Islet of Langerhans (tissue), 1 donor: ENCODE results near the gene SCAF4.
"Not testable (repeated sequence)": the region's sequence is repeated elsewhere in the genome, so short reads cannot be mapped to it uniquely, and the experiment has no call there.

Experiments
- FAIRE-seq: peaks from one replicate; lab custom pipeline; 2011; peaks lifted over from hg19 to GRCh38; lab: Jason Lieb, UNC

Gene SCAF4

DNA sequence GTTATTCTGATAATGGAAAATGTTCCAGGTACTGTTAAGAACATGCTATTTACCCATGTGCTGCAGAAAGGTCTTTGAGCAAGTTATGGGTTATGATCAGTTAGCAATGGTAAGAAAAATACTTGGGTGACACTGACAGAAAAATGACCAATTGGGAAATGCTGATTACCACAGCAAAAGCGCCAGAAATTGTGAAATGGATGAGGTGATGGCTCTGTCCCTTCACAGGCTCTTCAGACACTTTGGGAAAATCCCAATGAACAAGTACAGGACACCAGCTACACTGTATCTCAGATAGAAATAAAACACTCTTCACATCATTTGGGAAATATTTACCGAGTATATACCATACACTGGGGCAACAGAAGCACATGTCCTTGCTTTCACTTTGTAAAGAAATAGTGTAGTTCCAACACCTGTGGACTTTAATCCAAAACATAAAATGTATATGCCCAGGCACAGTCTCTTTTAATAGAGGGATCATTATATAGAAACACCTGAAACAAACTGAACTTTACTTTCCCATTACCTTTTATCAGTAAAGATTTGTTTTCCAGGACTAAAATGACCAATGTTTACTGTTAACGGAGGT, 58.5 kb downstream of the SCAF4 start:
- FAIRE-seq = no peak

DNA sequence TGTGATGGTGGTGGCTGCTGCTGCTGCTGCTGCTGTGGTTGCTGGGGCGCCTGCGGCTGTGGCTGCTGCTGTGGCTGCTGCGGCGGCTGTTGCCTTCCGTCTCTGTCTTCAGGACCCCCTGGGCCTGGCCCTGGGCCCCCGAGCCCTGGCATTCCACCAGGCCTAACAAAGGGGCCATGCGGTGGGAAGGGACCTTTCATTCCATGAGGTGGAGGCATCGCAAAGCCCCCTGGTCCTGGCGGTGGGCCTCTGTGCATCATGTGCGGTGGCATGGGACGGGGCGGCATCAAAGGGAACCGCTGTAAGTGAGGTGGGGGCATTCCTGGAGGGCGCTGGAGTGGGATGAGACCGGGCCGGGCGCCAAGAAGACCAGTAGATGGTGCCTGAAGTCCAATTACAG, 60.0 kb downstream of the SCAF4 start:
- FAIRE-seq = no peak

DNA sequence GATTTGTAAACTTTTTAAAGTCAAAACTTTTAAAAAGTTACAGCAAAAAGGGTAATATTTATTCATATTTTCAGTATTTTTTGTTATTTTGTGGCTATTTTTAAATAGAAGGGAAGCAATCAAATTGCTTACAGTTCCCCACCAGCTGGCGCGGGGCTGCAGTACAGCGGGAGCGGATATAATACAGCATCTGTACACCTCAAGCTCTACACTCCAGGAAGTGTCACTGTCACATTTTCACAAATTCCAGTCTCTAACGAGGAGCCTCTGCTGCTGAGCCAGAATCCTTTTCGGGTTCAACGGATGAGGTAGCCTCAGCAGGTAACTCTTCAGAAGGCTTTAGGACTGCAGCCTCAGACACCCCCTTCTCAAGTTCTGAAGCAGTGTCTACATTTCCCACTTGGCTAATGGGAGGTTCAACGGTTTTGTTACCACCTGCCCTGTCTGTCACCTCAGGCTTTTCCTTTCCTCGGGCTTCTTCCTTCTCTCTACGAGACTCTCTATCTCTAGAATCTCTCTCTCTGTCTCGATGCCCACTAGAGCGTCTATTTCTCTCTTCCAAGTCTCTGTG, 60.7 kb downstream of the SCAF4 start:
- no peak for FAIRE-seq

DNA sequence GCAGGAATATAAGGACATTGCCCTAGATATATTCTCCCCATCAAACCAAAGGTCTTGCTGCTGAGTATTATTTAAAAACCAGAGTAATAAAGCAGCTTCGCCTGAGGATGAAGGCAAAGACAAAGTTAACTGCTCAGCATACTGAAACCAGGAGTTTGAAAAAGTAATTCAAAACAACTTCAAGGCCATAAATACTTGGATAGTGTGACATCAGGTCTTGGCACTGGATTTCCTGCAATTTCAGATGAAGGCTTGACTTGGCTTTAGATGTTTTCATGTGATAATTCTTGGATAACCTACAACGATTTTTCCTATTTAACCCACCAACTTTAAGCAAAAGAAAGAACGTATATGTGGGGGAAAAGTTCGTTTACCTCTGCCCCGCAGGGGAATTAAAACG, 61.8 kb downstream of the SCAF4 start:
- FAIRE-seq = no peak

DNA sequence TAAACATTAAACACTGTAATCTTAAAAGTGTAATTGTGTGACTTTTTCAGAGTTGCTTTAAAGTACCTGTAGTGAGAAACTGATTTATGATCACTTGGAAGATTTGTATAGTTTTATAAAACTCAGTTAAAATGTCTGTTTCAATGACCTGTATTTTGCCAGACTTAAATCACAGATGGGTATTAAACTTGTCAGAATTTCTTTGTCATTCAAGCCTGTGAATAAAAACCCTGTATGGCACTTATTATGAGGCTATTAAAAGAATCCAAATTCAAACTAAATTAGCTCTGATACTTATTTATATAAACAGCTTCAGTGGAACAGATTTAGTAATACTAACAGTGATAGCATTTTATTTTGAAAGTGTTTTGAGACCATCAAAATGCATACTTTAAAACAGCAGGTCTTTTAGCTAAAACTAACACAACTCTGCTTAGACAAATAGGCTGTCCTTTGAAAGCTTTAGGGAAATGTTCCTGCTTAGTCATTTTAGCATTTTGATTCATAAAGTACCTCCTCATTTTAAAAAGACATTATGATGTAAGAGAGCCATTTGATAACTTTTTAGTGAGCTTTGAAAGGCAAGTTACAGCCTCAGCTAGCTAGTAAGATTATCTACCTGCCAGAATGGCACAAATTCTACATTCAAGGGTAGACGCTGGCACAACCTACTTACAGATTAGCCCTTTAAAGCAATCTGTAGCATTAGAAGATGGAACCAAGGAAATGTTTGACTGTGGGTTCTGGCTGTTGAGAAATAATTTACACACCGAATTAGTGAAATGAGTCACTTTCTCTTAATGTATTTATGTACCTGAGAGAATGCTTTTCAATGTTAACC, 63.0 kb downstream of the SCAF4 start:
- no peak for FAIRE-seq

DNA sequence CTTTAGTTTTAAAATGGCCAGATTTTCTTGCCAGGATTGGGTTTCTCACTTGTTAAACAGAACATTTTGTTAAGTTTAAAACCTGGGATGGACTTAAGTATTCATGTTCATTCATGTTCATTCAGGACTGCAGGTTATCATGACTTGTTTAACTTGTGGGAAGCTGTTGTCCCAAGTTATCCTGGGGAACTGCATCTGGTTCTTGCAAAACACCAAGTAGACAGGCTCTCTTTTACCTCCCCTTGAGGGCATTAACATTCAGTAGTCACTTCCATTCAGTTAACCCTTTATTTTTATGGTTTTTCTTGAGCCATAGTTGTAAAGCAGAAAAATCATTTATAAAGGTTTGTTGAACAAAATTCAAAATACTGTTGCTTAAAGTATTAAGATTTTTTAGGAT, 64.3 kb downstream of the SCAF4 start:
- FAIRE-seq = no peak

DNA sequence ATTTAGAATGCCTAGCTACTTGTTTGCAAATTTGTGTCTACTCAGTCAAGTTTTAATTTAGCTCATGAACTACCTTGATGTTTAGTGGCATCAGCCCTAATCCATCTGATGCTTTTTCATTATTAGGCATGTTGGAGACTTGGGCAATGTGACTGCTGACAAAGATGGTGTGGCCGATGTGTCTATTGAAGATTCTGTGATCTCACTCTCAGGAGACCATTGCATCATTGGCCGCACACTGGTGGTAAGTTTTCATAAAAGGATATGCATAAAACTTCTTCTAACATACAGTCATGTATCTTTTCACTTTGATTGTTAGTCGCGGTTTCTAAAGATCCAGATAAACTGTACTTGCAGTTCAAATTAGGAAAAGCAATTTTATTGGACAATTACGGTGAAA, 64.8 kb downstream of the SCAF4 start:
- no peak for FAIRE-seq

DNA sequence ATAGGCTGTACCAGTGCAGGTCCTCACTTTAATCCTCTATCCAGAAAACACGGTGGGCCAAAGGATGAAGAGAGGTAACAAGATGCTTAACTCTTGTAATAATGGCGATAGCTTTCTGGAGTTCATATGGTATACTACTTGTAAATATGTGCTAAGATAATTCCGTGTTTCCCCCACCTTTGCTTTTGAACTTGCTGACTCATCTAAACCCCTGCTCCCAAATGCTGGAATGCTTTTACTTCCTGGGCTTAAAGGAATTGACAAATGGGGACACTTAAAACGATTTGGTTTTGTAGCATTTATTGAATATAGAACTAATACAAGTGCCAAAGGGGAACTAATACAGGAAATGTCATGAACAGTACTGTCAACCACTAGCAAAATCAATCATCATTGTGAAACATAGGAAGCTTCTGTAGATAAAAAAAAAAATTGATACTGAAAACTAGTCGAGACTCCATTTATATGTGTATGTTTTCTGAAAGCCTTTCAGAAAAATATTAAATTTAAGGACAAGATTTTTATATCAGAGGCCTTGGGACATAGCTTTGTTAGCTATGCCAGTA, 65.4 kb downstream of the SCAF4 start:
- FAIRE-seq = no peak

DNA sequence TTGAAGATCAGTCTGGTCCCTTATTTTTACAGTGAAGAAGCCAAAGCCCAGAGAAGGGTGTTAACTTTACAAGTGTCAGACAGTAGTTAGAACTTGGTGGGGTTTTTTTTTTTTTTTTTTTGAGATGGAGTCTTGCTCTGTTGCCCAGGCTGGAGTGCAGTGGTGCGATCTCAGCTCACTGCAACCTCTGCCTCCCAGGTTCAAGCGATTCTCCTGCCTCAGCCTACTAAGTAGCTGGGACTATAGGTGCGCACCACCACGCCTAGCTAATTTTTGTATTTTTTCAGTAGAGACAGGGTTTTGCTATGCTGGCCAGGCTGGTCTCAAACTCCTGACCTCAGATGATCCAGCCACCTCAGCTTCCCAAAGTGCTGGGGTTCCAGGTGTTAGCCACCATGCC, 66.0 kb downstream of the SCAF4 start:
- FAIRE-seq = not testable (repeated sequence)

DNA sequence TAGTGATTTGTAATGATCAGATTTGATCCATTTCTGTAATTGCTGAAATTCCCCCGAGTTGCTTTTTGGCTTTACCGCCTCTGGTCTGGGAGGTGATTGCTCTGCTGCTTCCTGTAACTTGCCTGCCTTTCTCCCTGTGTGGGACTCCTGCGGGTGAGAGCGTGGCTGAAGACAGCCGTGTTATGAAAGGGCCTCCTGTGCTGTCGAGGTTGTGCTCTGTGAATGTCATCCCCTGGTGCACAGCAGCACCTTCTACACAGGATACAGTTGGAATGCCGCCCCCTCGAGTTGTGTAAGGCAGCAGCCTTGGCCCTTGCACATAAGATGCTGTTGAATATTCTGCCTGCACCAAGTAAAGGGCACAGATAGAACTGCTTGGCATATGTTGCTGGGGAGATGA, 66.5 kb downstream of the SCAF4 start:
- no peak for FAIRE-seq

DNA sequence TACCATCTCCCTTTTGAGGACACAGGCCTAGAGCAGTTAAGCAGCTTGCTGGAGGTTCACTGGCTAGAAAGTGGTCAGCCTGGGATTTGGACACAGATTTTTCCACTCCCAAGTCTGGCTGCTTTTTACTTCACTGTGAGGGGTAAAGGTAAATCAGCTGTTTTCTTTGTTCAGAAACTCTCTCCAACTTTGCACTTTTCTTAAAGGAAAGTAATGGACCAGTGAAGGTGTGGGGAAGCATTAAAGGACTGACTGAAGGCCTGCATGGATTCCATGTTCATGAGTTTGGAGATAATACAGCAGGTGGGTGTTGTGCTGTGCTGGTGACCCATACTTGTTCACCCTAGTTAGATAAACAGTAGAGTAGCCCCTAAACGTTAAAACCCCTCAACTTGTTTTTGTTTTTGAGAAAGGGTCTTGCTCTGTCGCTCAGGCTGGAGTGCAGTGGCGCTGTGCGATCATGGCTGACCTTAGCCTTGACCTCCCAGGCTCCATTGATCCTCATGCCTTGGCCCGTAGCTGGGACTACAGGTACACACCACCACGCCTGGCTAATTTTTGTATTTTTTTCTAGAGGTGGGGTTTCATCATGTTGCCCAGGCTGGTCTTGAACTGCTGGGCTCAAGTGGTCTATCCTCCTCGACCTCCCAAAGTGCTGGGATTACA, 68.2 kb downstream of the SCAF4 start:
- FAIRE-seq = no peak

DNA sequence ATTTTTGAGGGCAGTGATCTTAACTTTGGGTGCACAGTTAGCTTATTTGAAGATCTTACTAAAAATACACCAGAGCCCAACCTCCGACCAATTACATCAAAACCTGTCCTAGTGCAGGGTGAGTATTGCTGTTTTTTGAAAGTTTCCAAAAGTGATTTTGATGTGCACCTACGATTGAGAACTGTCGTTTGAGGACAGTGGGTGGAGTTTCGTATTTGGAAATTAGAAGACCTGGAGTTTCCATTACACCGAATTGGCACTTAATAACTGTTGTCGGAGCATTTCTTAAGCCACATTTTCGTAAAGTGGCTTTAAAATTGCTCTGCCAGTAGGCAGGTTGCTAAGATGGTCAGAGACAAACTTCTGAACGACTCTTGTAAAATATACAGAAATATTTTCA, 71.3 kb downstream of the SCAF4 start:
- no peak for FAIRE-seq

DNA sequence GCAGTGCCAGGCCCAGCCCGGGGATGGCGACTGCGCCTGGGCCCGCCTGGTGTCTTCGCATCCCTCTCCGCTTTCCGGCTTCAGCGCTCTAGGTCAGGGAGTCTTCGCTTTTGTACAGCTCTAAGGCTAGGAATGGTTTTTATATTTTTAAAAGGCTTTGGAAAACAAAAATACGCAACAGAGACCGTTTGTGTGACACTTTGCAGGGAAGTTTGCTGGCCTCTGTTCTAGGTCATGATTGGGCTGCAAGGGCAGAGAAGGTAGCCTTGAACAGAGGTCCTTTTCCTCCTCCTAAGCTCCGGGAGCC, 71.7 kb downstream of the SCAF4 start:
- no peak for FAIRE-seq

DNA sequence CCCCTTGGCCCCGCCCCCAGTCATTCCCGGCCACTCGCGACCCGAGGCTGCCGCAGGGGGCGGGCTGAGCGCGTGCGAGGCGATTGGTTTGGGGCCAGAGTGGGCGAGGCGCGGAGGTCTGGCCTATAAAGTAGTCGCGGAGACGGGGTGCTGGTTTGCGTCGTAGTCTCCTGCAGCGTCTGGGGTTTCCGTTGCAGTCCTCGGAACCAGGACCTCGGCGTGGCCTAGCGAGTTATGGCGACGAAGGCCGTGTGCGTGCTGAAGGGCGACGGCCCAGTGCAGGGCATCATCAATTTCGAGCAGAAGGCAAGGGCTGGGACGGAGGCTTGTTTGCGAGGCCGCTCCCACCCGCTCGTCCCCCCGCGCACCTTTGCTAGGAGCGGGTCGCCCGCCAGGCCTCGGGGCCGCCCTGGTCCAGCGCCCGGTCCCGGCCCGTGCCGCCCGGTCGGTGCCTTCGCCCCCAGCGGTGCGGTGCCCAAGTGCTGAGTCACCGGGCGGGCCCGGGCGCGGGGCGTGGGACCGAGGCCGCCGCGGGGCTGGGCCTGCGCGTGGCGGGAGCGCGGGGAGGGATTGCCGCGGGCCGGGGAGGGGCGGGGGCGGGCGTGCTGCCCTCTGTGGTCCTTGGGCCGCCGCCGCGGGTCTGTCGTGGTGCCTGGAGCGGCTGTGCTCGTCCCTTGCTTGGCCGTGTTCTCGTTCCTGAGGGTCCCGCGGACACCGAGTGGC, 72.2 kb downstream of the SCAF4 start, which contains the start of gene SOD1:
Gene SOD1 (plus strand): TSS at position 158 of the 723 bp plus-strand sequence. CDS start 77 bp downstream, at position 235.
- FAIRE-seq = no peak

DNA sequence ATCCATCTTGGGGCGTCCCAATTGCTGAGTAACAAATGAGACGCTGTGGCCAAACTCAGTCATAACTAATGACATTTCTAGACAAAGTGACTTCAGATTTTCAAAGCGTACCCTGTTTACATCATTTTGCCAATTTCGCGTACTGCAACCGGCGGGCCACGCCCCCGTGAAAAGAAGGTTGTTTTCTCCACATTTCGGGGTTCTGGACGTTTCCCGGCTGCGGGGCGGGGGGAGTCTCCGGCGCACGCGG, 72.7 kb downstream of the SCAF4 start:
- no peak for FAIRE-seq

DNA sequence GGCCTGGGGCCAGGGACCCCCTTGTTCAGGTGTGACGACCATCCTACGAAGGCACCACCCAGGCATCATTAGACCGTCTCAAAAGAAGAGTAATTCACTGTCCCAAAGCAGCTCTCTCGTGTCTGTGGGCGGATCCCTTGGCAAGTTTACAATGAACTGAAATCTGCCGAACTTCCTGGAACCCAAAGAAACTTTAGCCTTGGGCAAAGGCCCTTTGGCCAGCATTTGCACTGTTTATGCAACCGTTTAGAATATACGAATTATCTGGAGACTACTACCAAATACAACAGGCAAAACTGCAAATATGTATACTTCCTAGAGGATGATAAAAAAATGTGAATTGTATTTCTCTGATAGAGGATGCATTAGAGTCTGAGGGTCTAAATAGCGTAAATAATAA, 73.9 kb downstream of the SCAF4 start:
- FAIRE-seq = no peak

DNA sequence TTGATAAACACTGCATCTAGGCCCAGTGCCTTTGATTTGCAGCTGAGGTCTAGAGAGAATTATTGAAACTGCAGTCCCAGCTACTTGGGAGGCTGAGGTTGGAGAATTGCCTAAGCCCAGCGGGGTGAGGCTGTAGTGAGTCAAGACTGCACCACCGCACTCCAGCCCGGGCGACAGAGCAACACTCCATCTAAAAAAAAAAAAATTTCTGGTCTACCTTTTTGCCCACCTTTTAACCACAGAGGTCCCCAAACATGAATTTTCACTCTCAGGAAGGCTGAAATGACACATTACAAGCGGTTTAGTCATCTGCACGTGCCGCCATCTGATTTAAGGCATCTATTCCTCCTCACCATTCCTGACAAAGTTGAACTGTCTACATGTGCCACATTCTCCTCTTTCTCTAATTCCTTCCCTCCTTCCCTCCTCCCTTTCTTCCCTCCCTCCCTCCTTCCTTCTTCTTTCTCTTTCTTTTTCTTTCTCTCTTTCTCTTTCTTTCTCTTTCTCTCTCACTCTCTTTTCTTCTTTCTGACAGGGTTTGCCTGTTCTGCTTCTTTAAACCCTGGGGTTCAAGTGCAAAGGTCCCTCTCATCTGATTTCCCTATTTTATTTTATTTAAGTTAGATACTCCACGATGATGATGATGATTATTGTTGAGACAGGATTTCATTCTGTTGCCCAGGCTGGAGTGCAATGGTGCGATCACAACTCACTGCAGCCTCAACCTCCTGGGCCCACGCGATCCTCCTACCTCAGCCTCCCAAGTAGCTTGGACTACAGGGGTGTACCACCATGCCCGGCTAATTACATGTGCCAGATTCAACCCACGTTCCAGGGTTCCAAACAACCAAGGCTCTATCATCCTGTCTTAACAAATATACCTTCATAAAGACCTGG, 75.5 kb downstream of the SCAF4 start:
- no peak for FAIRE-seq

DNA sequence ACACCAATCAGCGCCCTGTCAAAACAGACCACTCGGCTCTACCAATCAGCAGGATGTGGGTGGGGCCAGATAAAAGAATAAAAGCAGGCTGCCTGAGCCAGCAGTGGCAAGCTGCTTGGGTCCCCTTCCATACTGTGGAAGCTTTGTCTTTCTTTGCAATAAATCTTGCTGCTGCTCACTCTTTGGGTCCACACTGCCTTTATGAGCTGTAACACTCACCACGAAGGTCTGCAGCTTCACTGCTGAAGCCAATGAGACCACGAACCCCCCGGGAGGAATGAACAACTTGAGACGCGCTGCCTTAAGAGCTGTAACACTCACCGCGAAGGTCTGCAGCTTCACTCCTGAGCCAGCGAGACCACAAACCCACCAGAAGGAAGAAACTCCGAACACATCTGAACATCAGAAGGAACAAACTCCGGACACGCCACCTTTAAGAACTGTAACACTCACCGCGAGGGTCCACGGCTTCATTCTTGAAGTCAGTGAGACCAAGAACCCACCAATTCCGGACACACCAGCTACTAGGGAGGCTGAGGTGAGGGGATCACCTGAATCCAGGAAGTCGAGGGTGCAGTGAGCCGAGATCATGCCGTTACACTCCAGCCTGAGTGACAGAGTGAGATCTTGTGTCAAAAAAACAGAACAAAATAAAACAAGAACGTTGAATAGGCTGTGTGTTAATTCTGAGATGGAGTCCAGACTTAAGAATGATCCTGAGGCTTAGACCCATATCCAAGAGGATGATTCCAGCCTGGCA, 76.9 kb downstream of the SCAF4 start:
- FAIRE-seq = not testable (repeated sequence)

DNA sequence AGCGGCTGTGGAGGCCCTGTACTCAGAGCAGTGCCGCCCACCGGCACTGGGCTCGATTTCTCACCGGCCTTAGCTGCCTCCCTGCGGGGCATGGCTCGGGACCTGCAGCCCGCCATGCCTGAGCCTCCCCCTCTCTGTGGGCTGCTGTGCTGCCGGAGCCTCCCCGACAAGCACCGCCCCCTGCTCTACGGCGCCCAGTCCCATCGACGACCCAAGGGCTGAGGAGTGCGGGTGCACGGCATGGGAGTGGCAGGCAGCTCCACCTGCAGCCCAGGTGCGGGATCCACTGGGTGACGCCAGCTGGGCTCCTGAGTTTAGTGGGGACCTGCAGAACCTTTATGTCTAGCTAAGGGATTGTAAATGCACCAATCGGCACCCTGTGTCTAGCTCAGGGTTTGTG, 77.6 kb downstream of the SCAF4 start:
- no peak for FAIRE-seq

DNA sequence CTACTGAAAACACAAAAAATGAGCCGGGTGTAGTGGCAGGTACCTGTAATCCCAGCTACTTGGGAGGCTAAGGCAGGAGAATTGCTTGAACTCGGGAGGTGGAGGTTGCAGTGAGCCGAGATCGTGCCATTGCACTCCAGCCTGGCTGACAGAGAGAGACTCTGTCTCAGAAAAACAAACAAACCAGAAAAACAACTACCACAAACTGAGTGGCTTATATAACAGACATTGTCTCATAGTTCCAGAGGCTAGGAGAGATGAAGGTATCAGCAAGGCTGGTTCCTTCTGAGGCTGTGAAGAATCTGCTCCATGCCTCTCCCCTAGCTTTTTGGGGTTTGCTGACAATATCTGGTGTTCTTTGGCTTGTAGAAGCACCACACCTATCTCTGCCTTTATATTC, 80.4 kb downstream of the SCAF4 start:
- not testable (repeated sequence) for FAIRE-seq

DNA sequence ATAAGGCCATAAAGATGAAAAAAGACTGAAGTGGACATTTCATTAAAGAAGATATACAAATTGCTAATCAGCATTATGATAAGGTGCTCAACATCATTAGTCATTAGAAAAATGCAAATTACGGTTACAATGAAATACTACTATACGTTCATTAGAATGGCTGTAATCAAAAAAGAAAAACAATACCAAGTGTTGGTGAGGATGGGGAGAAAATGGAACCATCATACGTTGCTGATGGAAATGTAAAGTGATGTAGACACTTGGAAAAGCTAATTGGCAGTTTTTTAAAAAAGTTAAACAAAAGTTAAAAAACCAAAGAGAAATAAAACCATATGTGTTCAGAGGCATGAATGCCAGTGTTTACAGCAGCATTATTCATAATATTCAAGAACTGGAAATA, 81.0 kb downstream of the SCAF4 start:
- no peak for FAIRE-seq
